ENCODE data around the gene ZNF580.

GRCh38 chr19:55644191-55644833 is 3.5 kb downstream of the ZNF580 start:
- no peak for TF ChIP-seq CTCF (IDR thresholded peaks at IDR 0.05; ENCODE audit: low read length)
- TF ChIP-seq EZH2 (IDR thresholded peaks at IDR 0.05; ENCODE audit: borderline replicate concordance, low read length): no peak
